ENCODE data around the gene SLC10A7.

GRCh38 chr4:146340798-146341197 is 180.9 kb downstream of the SLC10A7 start:
- TF ChIP-seq, protein P1, sequence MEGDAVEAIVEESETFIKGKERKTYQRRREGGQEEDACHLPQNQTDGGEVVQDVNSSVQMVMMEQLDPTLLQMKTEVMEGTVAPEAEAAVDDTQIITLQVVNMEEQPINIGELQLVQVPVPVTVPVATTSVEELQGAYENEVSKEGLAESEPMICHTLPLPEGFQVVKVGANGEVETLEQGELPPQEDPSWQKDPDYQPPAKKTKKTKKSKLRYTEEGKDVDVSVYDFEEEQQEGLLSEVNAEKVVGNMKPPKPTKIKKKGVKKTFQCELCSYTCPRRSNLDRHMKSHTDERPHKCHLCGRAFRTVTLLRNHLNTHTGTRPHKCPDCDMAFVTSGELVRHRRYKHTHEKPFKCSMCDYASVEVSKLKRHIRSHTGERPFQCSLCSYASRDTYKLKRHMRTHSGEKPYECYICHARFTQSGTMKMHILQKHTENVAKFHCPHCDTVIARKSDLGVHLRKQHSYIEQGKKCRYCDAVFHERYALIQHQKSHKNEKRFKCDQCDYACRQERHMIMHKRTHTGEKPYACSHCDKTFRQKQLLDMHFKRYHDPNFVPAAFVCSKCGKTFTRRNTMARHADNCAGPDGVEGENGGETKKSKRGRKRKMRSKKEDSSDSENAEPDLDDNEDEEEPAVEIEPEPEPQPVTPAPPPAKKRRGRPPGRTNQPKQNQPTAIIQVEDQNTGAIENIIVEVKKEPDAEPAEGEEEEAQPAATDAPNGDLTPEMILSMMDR (IDR thresholded peaks at IDR 0.05; ENCODE audit: low read depth, low read length): peak; percentile 84
- no peak for TF ChIP-seq EZH2phosphoT487 (IDR thresholded peaks at IDR 0.05; ENCODE audit: low read depth)
